Measurements from ENCODE around the gene DCST1.

Gene DCST1

DNA sequence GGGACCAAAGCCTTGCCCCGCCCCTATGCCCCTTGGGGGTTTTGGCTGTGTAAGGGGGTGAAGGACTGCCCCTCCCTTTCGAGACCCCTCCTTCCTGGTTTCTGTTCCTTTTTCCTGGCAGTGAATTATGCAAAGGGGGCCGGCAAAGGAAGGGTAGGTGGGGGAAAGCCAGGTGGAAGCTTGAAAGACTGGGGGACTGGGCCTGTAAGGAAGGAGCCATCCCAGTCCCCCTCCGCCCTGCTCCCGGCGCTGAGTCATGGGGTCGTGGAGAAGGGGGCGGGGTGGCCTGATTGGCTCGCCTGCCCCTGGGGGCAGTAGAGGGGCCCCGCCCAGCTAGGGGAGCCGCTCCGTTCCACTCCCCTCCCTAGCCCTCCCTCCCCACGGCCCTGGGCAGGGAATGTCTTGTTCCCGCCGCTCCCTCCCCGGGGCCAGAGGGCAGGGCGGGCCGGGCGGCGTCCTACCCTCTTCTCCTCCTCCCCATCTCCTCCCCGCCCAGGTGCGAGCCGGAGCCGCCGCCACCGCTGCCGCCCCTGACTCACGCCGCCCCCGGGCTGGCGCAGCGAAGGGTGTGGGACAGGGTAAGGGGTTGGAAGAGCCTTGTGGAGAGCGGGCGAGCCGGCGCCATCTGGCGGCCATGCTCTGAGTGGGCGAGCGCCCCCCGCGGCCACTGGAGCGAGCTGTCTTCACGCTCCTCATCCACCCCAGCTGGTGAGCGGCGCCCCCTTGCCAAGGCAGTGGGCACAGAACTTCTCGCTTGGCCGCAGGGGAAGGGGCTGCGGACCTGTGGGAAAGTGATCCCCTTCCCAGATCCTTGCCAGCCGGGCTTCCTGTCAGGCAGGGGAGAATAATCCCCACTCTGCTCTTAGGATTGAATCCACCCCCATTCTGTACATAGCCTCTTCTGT, 16.3 kb upstream of the DCST1 start:
- Histone ChIP-seq H3K9me3 (ENCODE audit: control insufficient read depth in 1 of 2, low read length in 2 of 2) (no peaks in the 10 kb centered on the region), H3K4me1 (ENCODE audit: control insufficient read depth in 1 of 2, insufficient read depth in 2 of 2, low read length in 2 of 2) (peaks cover 11 to 23% of the 10 kb centered on the region in 2 donors), H3K4me3 (ENCODE audit: low read depth in 1 of 2, low read length in 2 of 2) (peak overlapping the region; percentile 48 to 49), H3K27me3 (ENCODE audit: low read depth, low read length) (no peaks in the 10 kb centered on the region), H3K27ac (ENCODE audit: low read length) (peak overlapping the region; percentile 82), H3K36me3 (ENCODE audit: control insufficient read depth in 1 of 2, insufficient read depth in 2 of 2, low read length in 2 of 2) (peaks cover 4 to 23% of the 10 kb centered on the region in 2 donors)

DNA sequence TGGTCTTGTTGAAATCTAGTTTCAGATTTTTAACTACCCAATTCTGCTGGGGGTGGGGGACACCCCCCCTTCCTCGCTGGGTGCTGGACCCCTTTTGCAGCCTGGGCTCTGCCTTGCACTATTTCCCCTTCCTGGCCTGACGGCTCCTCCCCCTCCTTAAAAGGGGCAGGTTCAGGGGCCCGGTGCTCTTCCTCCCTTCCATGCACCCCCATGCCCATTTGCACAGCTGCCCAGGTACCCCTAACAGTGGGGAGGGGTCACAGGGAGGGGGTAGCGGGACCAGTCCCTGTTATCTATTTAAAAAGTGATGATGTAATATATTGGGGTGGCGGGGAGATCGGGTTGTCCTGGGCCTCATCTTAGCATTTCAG, 15.7 kb upstream of the DCST1 start:
- Histone ChIP-seq H3K27me3 (ENCODE audit: low read depth, low read length) (no peaks in the 10 kb centered on the region), H3K27ac (ENCODE audit: low read length) (peak overlapping the region; percentile 58), H3K4me1 (ENCODE audit: control insufficient read depth in 1 of 2, insufficient read depth in 2 of 2, low read length in 2 of 2) (peaks cover 8 to 19% of the 10 kb centered on the region in 2 donors), H3K4me3 (ENCODE audit: low read depth in 1 of 2, low read length in 2 of 2) (peak overlapping the region; percentile 48 to 49), H3K36me3 (ENCODE audit: control insufficient read depth in 1 of 2, insufficient read depth in 2 of 2, low read length in 2 of 2) (peaks cover 4 to 23% of the 10 kb centered on the region in 2 donors), H3K9me3 (ENCODE audit: control insufficient read depth in 1 of 2, low read length in 2 of 2) (no peaks in the 10 kb centered on the region)

DNA sequence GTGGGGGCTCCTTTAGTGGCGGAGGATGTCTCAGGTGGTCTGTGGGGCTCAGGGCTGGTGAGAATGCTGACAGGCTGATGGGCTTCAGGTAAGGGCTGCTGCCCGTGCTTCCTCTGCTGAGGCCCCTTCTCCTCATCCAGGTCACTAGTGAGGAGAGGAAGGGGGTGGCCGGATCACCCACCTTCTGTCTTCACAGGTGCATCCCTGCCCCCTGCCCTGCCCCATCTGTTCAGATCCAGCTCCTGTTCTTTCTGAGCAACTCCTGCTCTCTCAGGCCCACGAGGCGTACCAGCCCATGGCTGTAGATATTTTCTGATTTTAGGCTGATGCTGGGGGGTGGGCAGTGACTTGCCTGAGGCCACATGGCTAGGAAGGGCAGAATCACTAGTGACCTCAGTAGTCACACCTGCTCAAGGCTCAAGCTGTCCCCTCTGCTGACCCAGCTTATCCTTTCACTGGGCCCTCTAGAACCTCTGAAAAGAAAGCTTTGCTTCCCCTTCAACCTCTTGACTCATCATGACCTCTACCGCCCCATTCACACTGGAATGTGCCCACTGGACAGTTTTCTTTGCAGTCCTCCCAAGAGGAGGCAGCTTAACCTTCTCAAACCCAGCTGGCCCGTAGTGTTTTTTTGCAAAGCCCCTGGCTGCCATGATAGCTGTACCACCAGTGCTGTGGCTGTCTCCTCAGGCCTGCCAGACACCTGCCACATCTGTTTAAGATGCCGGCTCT, 14.8 kb upstream of the DCST1 start:
- H3K27ac ChIP-seq (ENCODE audit: low read length): no peak overlapping the region
- H3K4me1 ChIP-seq (ENCODE audit: control insufficient read depth in 1 of 2, insufficient read depth in 2 of 2, low read length in 2 of 2): peaks cover 4 to 19% of the 10 kb centered on the region in 2 donors
- H3K36me3 ChIP-seq (ENCODE audit: control insufficient read depth in 1 of 2, insufficient read depth in 2 of 2, low read length in 2 of 2): peaks cover 4 to 23% of the 10 kb centered on the region in 2 donors

DNA sequence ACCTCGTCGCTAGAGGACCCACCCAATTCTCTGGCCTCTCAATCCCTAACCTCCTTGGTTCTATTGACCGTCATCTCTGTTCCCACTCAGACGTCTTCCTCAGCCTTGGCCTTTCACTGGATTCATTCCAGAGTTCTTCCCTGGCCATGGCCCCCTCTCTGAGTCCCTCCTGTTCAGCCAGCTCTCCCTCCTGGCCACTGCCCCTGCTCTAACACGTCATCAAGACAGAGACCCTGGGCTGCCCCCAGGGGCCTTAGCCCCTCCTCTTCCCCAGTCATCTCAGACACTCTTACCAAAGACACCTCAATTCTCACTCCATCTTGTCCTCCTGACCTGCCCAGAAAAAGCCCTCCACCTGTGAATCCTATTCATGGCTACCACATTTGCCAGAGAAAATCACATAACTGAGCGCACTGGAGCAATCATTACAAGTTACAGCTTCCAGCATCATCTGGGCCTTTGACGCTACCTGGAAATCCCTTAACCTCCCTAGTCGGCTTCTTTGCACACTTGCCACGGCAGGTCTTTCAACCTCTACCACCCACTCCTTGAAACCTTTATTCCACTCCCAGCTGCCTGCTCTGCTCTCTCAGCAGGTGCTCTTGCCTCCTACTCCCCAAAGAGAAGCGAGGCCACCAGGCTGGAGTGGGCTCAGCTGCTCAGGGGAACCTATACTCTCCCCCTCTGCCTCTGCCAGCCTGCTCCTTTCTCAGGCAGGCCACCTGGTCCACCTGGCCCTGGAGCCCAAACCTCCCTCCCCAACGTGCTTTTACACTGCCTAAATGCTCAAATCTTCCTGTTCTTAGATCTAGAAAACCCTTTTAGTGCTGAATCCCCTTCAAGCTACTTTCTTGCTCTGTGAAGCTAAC, 14.0 kb upstream of the DCST1 start:
- Histone ChIP-seq H3K4me3 (ENCODE audit: low read depth in 1 of 2, low read length in 2 of 2) (no peak overlapping the region), H3K4me1 (ENCODE audit: control insufficient read depth in 1 of 2, insufficient read depth in 2 of 2, low read length in 2 of 2) (peaks cover 4 to 19% of the 10 kb centered on the region in 2 donors), H3K36me3 (ENCODE audit: control insufficient read depth in 1 of 2, insufficient read depth in 2 of 2, low read length in 2 of 2) (peaks cover 4 to 17% of the 10 kb centered on the region in 2 donors), H3K27me3 (ENCODE audit: low read depth, low read length) (no peaks in the 10 kb centered on the region), H3K9me3 (ENCODE audit: control insufficient read depth in 1 of 2, low read length in 2 of 2) (no peaks in the 10 kb centered on the region), H3K27ac (ENCODE audit: low read length) (no peak overlapping the region)

More for the DNA sequence above, 14.8 kb upstream of the DCST1 start:
- H3K4me3 ChIP-seq (ENCODE audit: low read depth in 1 of 2, low read length in 2 of 2): no peak overlapping the region
- no peaks in the 10 kb centered on the region for H3K27me3 ChIP-seq (ENCODE audit: low read depth, low read length)
- H3K9me3 ChIP-seq (ENCODE audit: control insufficient read depth in 1 of 2, low read length in 2 of 2): no peaks in the 10 kb centered on the region

DNA sequence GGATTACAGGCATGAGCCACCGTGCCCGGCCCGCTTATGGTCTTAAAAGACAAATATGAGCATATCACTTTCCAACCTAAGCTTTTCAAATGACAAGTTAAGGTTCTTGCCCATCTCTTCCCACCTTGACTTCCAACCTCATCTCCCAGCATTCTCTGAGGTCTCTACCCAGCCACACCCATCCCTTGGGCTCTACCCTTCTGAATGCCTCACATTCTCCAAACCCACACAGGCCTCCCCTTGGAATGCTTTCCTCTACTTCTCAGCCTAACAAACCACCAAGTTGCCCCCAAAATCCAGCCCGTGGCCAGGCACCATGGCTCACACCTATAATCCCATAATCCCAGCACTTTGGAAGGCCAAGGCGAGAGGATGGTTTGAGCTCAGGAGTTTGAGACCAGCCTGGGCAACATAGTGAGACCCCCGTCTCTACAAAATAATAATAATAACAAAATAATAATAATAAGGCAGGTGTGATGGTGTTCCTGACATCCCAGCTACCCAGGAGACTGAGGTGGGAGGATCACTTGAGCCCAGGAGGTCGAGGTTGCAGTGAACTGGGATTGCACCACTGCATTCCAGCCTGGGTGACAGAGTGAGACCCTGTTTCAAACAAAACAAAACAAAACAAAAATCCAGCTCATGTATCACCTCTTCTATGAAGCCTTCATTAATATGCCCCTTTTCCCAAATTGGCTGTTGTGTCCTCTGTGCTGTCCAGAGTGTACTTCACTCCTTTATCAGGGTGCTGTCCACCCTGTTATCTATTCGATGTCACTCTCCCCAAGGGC, 11.3 kb upstream of the DCST1 start:
- Histone ChIP-seq H3K4me1 (ENCODE audit: control insufficient read depth in 1 of 2, insufficient read depth in 2 of 2, low read length in 2 of 2) (peaks cover 0 to 9% of the 10 kb centered on the region in 2 donors), H3K27ac (ENCODE audit: low read length) (no peak overlapping the region), H3K4me3 (ENCODE audit: low read depth in 1 of 2, low read length in 2 of 2) (no peak overlapping the region)

DNA sequence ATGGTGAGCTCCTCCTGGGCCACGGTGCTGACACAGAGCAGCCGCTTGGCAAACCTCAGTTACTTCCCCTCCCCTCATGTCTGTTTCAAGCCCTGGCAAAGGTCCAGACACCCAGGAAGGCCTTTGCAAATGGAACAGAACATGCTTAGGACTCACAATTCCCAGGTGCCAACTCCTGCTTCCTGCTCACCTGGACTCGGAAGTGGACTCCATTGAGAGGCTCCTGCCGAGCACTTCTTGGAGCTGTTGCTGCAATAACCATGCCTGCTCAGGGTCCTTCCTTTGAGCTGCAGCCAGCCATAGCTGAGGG, 10.7 kb upstream of the DCST1 start:
- Histone ChIP-seq H3K4me3 (ENCODE audit: low read depth in 1 of 2, low read length in 2 of 2) (no peak overlapping the region), H3K4me1 (ENCODE audit: control insufficient read depth in 1 of 2, insufficient read depth in 2 of 2, low read length in 2 of 2) (peaks cover 0 to 4% of the 10 kb centered on the region in 2 donors), H3K36me3 (ENCODE audit: control insufficient read depth in 1 of 2, insufficient read depth in 2 of 2, low read length in 2 of 2) (no peaks in the 10 kb centered on the region), H3K27me3 (ENCODE audit: low read depth, low read length) (no peaks in the 10 kb centered on the region), H3K9me3 (ENCODE audit: control insufficient read depth in 1 of 2, low read length in 2 of 2) (no peaks in the 10 kb centered on the region), H3K27ac (ENCODE audit: low read length) (no peak overlapping the region)

More for the DNA sequence above, 11.3 kb upstream of the DCST1 start:
- Histone ChIP-seq H3K27me3 (ENCODE audit: low read depth, low read length) (no peaks in the 10 kb centered on the region), H3K36me3 (ENCODE audit: control insufficient read depth in 1 of 2, insufficient read depth in 2 of 2, low read length in 2 of 2) (no peaks in the 10 kb centered on the region), H3K9me3 (ENCODE audit: control insufficient read depth in 1 of 2, low read length in 2 of 2) (no peaks in the 10 kb centered on the region)

DNA sequence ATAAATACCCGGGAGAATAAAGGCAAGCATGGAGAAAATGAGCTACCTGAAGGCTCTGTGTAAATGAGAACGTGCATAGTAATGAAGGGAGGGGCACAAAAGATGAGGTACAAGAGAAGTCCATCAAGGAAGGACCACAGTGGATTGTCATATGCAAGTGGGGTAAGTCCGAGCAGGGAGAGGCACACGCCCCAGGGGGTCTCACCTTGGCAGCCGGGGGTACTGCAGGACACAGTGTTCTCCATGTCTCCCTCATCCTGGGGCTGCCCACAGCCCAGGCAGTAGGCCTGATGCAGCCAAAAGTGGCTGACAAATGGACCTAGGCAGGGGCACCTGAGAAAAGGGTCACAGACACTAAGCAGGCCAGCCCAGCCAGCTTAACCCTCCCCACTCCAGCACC, 10.0 kb upstream of the DCST1 start:
- Histone ChIP-seq H3K9me3 (ENCODE audit: control insufficient read depth in 1 of 2, low read length in 2 of 2) (no peaks in the 10 kb centered on the region), H3K27ac (ENCODE audit: low read length) (no peak overlapping the region), H3K36me3 (ENCODE audit: control insufficient read depth in 1 of 2, insufficient read depth in 2 of 2, low read length in 2 of 2) (no peaks in the 10 kb centered on the region), H3K27me3 (ENCODE audit: low read depth, low read length) (no peaks in the 10 kb centered on the region), H3K4me1 (ENCODE audit: control insufficient read depth in 1 of 2, insufficient read depth in 2 of 2, low read length in 2 of 2) (no peaks in the 10 kb centered on the region), H3K4me3 (ENCODE audit: low read depth in 1 of 2, low read length in 2 of 2) (no peak overlapping the region)

DNA sequence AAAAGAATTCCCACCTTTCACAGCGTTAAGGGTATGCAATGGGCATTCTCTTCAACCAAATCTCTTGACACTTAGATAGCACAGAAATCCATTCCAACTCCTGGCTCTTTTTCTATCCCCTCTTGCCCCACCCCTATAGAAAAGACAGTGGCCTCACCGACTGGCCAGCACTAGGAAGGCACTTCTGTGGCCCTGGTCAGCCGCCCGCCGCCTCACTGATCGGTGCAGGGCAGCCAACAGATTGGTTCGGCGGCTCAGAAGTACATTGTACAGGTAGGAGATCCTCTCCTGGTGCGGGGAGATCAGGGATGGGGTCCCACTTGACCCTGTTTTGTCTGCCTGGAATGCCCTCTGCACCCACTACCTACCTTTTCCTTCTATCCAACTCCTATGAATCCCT, 9.3 kb upstream of the DCST1 start:
- Histone ChIP-seq H3K4me1 (ENCODE audit: control insufficient read depth in 1 of 2, insufficient read depth in 2 of 2, low read length in 2 of 2) (no peaks in the 10 kb centered on the region), H3K4me3 (ENCODE audit: low read depth in 1 of 2, low read length in 2 of 2) (no peak overlapping the region), H3K36me3 (ENCODE audit: control insufficient read depth in 1 of 2, insufficient read depth in 2 of 2, low read length in 2 of 2) (no peaks in the 10 kb centered on the region), H3K27ac (ENCODE audit: low read length) (no peak overlapping the region), H3K27me3 (ENCODE audit: low read depth, low read length) (no peaks in the 10 kb centered on the region), H3K9me3 (ENCODE audit: control insufficient read depth in 1 of 2, low read length in 2 of 2) (no peaks in the 10 kb centered on the region)

DNA sequence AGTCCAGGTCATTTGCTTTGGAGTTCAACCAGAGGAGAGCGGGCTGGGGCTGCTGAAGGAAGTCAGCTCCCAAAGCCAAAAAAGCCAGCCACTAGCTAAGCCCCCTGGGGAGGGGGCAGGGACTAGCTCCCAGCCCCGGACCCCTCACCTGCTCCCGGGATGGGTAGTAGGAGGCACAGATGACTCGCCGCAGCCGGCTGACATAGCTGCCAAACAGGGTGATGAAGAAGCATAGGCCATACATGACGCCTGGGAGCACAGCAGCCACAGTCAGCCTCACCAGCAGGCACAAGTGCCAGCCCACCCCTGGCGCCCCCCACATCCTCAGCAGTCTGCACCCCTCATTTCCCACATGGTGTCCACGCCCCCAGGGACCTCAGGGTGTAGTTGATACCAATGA, 7.5 kb upstream of the DCST1 start:
- Histone ChIP-seq H3K27me3 (ENCODE audit: low read depth, low read length) (no peaks in the 10 kb centered on the region), H3K27ac (ENCODE audit: low read length) (no peak overlapping the region), H3K4me3 (ENCODE audit: low read depth in 1 of 2, low read length in 2 of 2) (no peak overlapping the region), H3K9me3 (ENCODE audit: control insufficient read depth in 1 of 2, low read length in 2 of 2) (no peaks in the 10 kb centered on the region), H3K36me3 (ENCODE audit: control insufficient read depth in 1 of 2, insufficient read depth in 2 of 2, low read length in 2 of 2) (no peaks in the 10 kb centered on the region), H3K4me1 (ENCODE audit: control insufficient read depth in 1 of 2, insufficient read depth in 2 of 2, low read length in 2 of 2) (no peaks in the 10 kb centered on the region)

DNA sequence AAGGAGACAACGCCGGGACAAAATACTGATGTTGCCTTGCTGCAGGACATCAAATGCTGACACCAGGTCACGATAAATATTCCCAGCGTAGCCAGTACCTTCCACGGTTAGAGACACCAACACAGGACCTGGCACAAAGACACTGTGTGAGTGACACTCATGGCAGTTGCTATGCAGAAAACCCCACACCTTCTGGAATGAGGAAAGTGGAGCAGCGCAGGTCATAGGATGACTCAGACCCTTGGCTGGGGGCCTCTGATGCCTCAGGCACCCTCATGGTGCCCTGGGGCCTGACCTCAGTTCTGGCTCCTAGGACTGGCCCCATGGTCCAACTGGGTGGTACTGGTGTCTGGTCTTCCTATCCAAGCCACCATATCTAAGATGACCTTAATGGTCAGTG, 7.0 kb upstream of the DCST1 start:
- H3K27ac ChIP-seq (ENCODE audit: low read length): no peak overlapping the region
- no peak overlapping the region for H3K4me3 ChIP-seq (ENCODE audit: low read depth in 1 of 2, low read length in 2 of 2)
- no peaks in the 10 kb centered on the region for H3K36me3 ChIP-seq (ENCODE audit: control insufficient read depth in 1 of 2, insufficient read depth in 2 of 2, low read length in 2 of 2)
- H3K27me3 ChIP-seq (ENCODE audit: low read depth, low read length): no peaks in the 10 kb centered on the region
- no peaks in the 10 kb centered on the region for H3K4me1 ChIP-seq (ENCODE audit: control insufficient read depth in 1 of 2, insufficient read depth in 2 of 2, low read length in 2 of 2)
- H3K9me3 ChIP-seq (ENCODE audit: control insufficient read depth in 1 of 2, low read length in 2 of 2): no peaks in the 10 kb centered on the region
